HG03135 (cell line): ENCODE results near the gene HOXD1.

Source experiments
- ATAC-seq: cut with Tn5 transposase; IDR thresholded peaks from one replicate; pipeline ENCODE4 v1.9.1; 2021; ENCODE audit warnings: mild to moderate bottlenecking, moderate library complexity; ENCODE audit not compliant: unreplicated experiment

HOXD1 gene

DNA sequence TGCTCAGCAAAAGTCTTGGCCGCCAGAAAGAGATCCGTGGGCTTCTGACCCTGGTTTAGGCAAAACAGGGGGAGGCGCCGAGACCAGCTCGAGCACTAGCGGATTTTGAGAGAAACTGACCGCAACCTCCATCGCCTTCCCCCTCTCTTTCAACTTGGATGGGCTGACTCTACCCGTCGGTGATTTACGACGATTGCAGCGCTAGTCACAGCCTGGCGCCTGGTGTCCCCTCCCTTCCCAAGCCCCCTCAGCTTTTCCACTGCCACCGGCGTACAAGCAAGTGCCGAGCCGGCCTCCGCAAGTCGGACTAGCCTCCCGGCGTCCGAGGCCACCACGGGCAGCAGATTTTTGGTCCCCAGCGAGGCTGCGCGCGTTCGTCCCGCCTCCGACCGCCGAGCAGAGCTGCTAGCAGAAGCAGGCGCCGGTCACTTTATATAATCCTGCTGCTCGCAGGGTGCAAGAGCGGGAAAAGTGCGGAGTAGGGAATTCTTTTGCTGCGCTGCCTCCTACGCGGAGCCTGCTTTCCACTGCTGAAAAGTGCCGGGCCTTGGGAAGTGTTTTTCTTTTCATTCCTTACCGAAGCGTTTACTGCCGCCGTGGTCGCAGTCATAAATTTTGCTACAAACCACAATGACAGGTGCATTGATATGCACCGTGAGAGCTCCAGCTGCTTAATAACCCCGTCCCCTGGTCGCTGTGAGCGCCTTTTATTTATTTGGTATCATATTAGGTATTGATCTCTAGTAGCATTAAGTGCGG is 23.7 kb upstream of the HOXD1 start:
- no peak for ATAC-seq

DNA sequence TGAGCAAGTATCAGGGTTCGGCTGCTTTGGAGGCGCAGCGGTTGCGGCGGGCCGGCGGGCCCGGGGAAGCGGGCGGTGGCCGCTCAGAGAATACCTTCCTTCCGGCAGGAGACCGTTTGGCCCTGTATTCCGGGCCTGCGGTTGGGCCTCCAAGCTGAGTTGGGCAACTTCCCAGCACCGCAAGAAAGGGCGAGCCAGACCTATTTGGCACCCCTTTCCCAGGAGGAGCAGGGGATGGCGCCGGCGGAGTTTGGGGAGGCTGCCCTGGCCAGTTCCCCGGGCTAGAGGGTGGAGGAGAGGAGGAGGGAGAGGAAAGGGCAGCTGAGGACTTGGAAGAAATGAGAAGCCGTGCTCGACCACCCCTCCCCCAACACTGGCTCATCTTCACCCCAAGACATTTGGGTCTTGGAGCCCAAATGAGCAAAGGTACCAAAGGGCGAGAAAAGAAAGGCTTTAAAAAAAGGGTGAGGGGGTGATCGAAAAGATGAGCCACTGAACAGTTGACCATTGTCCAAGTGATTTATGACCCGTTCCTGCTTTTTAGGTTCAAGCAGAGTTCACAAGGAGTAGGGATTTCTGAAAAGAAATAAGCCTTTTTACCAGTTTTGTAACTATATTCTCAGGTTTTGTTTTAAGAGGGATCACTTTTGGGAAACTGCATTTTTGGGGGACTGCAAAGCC is 23.0 kb upstream of the HOXD1 start:
- no peak for ATAC-seq

DNA sequence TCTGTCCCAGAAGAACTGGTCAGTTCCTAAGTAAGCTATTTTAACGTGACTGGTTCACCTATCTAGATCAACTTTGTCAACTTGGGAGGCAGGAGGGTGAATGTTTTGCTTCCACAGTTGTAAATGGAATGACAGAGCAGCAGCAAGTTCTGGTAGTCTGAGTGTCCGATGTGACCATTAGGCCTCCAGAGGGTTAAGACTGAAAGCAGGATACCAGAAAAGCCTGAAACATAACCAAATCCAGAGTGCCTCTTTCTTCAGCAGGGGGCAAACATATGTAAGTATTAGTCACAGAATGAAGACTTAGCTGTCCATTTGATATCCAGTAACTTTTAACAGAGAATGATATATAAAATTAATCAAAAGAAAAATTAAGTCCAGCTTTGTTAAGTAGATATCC is 22.2 kb upstream of the HOXD1 start:
- no peak for ATAC-seq

DNA sequence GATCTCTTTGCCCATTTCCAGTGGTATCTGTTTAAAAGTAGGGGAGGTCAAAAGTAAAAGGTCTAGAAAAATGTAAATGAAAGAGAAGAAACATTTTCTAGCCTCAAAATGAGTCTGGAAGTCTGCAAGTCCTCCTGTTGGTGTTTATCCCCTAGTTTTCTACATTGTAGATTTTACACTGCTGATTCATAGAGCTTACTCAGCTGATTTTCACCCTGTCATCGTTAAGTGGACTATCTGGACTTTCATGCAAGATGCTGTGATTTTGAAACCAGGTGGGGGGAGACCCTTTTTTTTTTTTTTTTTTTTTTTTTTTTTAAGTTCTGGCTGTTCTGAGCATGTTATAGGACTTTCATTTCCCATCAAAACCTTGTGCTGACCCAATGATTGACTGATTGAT is 21.1 kb upstream of the HOXD1 start:
- ATAC-seq, result no peak

DNA sequence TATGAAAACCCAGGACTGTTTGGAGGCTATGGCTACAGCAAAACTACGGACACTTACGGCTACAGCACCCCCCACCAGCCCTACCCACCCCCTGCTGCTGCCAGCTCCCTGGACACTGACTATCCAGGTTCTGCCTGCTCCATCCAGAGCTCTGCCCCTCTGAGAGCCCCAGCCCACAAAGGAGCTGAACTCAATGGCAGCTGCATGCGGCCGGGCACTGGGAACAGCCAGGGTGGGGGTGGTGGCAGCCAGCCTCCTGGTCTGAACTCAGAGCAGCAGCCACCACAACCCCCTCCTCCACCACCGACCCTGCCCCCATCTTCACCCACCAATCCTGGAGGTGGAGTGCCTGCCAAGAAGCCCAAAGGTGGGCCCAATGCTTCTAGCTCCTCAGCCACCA is 19.3 kb upstream of the HOXD1 start:
- ATAC-seq, result no peak

DNA sequence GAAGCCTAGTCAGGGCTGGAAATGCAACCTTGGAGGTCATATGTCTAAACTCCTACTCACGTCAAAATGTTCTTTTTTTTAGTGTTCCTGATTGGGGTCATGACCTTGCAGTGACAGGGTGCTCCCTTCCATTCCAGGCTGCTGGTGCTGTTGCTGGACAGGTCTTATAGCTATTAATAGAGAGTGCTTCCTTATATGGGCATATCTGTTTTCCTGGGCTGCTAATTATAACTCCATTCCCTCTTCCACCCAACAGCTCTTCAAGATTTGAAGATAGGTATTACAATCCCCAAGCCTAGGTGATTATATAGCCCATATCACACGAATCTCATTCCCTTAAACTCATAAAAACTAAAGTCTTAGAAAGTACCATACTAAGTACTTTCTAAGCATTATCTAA is 18.8 kb upstream of the HOXD1 start:
- no peak for ATAC-seq

DNA sequence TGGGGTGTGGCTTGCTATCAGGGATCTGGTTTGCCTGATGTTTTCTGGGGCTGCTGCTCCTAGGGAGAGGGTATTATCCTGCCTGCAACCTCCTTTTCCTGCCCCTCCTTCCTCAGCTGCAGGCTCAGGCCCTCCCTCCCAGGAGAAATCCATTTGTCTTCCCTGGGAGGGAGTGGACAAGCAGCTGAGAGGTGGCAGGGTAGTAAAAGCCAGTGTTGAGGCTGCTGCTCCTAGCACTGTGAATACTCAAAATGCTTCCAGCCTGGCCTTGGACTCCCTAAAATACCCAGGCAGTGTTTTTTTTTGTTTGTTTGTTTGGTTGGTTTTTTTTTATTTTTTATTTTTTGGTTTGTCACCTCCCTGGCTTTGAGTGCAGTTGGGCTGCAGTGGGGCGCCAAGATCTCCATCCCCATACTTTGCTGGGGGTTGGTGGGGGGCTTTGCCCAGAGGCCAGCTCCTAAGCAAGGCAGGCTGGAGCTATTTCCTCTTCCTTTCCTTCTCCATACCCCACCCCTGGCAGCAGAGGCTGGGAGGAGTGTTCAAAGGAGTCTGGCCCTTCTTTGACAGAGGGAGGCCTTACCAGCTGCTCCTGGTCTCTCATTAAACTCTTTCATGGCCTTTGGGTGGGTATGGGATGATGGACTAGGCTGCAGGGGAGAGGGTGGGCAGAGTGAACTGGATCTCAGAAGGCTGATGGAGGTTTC is 17.7 kb upstream of the HOXD1 start:
- no peak for ATAC-seq

DNA sequence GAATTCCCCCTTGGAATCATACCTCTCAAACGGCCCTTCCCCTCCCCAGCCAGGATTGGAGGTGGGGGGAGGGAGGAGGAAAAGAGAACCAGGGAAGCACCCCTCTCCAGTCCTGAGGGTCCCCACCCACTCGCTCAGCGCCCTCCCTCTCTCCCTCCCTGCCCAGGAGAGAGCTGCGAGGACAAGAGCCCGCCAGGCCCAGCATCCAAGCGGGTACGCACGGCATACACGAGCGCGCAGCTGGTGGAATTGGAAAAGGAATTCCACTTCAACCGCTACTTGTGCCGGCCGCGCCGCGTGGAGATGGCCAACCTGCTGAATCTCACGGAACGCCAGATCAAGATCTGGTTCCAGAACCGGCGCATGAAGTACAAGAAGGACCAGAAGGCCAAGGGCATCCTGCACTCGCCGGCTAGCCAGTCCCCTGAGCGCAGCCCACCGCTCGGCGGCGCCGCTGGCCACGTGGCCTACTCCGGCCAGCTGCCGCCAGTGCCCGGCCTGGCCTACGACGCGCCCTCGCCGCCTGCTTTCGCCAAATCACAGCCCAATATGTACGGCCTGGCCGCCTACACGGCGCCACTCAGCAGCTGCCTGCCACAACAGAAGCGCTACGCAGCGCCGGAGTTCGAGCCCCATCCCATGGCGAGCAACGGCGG is 17.0 kb upstream of the HOXD1 start:
- ATAC-seq, result no peak

DNA sequence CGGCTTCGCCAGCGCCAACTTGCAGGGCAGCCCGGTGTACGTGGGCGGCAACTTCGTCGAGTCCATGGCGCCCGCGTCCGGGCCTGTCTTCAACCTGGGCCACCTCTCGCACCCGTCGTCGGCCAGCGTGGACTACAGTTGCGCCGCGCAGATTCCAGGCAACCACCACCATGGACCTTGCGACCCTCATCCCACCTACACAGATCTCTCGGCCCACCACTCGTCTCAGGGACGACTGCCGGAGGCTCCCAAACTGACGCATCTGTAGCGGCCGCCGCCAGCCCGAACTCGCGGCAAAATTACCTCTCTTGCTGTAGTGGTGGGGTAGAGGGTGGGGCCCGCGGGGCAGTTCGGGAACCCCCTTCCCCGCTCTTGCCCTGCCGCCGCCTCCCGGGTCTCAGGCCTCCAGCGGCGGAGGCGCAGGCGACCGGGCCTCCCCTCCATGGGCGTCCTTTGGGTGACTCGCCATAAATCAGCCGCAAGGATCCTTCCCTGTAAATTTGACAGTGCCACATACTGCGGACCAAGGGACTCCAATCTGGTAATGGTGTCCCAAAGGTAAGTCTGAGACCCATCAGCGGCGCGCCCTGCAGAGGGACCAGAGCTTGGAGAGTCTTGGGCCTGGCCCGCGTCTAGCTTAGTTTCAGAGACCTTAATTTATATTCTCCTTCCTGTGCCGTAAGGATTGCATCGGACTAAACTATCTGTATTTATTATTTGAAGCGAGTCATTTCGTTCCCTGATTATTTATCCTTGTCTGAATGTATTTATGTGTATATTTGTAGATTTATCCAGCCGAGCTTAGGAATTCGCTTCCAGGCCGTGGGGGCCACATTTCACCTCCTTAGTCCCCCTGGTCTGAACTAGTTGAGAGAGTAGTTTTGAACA is 16.2 kb upstream of the HOXD1 start:
- no peak for ATAC-seq

DNA sequence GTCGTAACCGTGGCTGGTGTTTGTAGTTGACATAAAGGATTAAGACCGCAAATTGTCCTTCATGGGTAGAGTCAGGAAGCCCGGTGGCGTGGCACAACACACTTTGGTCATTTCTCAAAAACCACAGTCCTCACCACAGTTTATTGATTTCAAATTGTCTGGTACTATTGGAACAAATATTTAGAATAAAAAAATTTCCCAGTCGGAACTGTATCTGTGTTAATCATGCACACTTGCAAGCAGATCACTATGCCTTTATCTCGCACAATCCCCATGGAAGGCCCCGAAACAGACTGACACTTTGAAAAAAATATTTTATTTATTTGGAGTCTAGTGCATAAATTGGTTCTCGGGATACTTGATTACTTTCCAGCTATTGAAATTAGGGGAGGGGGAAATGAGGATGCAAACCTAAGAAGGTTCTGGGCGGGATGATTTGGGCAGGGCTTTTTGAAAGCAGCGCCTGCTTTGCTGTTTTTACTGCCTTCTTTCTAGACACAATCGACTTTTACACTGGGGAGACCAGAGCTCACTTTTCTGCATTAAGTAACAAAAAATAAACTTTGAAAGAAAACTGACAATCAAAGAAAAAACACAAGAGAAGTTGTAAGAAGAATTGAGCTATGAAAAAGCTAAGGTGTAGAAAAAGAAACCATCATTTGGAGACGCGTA is 15.4 kb upstream of the HOXD1 start:
- no peak for ATAC-seq

DNA sequence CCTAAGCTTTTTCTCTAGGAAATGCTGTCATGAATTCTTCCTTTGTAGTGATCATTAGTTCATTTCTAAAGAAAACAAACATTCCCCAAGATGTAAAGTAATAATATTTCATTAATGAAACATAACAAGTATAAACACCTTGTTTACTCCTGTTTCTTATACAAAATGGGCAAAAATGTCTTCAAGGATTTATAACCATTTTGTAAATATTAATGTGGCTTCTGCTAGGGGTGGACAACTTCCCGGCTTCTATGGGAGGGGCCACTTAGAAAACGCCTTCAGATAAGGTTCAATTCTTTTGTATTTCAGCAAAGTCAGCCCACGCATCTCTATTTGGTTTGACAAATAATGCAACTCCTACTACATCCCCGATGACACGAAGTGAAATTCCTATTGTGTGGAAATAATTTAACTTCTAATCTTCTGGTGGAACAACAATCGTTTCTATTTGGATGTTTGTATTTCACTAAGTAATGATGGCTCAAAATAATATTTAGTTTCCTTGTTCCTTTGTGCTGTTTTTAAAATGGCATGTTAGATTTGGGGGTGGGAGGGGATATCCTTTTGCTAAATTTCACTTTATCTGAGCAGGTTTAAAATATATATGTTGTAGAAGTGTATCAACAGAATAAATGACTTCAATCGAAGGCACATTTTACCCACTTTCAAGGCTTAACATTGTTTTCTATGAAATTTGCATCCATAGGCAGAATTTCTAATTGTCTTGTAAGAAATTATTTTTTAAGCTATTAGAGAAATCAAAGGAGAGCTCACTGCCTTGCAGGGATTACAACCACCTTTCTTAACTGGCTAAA is 14.7 kb upstream of the HOXD1 start:
- ATAC-seq, result no peak

DNA sequence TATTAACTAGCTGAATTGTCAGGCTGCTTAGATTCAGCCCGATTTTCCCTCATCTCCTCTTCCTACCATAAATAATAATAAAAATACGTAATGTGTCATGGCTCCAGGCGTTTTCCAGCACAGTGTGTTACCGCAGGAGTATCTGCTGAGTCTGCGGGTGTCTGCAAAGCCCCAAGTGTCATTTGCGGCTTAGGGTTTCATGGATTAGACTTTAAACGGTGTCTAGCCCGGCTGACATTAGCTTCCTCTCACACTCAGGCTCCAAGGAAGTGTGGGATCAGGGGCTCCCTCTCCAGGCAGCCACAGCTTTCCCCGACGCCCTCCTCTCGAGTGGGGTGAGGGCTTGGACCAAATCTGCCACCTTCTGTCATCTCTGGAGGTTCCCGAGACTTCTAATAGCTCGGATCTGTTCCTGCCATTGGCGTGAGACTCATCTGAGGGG is 14.1 kb upstream of the HOXD1 start:
- ATAC-seq, result no peak

DNA sequence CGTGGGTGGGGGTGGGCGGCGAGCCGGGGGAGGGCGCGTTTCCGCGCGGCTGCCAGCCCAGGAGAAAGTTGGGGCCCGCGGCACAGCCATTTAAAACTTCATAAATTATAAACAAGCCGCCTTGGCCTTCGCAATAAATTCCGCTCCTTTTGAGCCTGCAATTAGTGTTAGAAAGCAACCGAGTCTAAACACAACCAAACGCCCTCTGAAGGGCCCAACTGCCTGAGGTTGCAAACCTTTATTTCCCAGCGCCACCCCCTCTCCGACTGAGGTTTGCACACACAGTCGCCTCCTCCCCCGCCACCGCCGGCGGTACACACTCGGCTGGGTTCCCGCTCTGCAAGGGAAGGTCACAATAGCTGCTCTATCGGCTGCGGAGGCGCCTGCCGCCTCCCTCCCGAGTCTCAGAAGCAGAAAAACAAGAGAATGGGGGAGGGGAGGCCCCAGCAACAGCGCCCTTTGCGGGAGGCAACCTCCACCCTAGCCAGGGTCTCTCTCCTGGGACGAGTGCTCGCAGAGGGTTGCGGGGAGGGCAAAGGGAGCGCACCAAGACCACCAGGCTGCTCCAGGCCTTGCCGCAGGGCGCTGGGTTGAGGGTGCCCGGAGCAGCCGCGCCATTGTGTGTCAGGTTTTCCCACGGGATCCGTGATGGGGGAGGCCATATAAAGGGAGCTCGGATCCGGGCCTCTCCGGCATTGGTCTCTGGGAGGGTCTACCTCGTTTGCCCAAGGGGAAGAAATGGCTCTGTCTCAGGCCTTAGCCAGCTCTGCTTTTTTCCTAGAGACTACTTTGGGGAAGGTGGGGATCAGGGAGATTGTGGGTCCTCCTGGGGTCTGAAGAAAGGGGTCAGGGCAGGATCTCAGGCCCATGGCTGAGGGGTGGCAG is 13.4 kb upstream of the HOXD1 start:
- ATAC-seq, result no peak

DNA sequence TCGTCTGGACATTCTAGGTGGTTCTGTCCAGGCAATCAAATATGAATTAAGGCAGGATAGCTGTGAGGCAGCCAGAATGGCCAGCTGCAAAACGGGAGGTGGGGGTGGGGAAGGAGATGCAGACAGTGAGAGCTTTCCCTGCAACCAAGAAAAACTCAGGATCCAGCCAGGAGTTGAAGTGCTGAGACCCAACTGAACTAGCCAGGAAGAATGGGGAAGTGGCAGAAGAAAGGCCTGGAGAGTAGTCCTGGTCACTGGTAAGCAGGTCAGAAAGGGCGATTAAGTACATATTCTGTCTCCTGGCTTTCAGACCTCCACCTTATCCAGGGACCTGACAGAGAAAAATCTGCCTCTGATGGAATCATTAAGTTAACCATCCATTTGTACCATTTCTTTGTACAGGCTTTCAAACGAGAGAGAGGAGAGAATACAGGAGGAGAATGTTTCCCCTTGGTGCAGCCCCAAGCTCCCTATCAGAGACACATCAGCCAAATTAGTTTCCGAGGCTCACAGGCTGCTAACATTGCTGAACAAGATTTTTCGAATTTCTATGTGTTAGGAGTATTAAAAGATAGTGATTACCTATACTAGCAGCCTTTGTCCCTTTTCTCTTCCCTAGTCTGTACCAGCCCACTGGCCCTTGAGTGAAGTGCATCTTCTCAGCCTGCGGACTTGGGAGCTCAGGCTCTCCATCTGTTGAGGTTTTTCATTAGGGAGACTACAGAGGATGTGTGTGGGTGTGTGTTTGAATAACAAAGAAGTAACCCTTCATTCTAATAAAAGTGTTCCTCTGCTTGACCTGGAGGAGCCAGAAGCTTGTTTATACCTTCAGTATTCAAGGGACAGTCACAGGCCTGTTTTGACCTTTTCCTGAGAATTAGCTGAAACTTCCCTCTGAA is 12.5 kb upstream of the HOXD1 start:
- ATAC-seq, result no peak

DNA sequence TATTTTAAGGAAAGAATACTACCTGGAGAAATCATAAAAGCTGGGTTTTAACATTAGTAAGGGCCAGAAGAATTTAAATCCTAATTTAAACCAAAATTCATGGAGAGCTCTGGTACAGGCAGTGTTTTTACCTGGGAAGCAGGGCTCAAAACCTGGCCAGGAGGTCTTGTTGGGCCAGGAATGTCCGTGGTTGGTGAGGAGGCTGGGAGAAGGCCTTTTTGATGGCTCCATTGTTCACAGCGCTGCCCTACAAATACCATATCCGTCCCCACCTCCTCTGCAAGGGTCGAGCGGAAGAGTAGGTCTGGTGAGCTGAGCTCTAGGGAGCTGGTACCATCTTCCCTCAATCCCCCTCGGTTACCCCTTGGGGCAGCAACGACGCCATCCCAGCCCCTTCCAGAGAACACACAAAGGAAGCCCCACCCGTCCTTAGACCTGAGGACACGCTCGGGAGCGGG is 10.9 kb upstream of the HOXD1 start:
- no peak for ATAC-seq

DNA sequence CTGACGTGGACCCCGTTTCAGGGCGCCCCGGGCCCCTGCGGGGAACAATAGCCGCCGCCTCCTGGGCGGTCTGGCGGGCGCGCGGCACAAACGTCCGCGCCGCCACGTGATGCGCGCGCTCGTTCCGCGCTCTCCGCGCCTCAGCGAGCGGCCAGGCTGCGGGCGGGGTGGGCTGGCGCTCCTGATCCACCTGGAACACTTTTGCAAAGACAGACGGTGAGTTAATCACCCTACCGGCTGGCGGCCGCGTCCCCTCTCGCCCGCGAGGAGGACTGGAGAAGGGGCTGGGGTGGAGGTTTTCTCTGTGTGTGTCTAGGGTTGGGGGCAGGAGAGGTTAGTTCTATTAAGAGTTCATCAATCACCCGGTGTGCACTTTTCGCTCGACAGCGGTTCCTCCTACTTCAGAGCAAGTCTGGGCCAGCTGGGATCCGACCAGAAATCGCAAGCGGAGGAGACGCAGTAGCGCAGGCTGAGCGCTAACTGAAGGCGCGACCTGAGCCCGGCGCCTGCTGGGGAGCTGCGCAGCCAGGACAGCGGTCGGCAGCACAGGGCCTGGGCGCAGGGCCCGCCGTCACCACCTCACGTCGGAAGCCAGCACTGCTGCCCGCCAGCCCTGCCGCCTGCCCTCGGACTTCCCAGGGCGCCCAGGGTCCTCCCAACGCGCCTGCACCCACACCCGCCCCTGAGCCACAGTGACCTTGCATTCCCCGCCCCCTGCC is 10.3 kb upstream of the HOXD1 start:
- no peak for ATAC-seq
